C4-2B (cell line): Measurements from ENCODE around the gene LEO1.

ENCODE experiments used
- CTCF ChIP-seq: fragments of 450-650 bp; conservative IDR thresholded peaks from 2 replicates; pipeline ENCODE4 v1.5.1; 2017; ENCODE audit warnings: mild to moderate bottlenecking
- ZFX ChIP-seq: fragments of 450-650 bp; IDR thresholded peaks from 2 replicates; pipeline ENCODE4 v1.6.1; 2017

GRCh38 chr15:52010633-52011595 is 39.3 kb upstream of the LEO1 start:
- no peak for TF ChIP-seq CTCF
- no peak for TF ChIP-seq ZFX
